GM18909 (cell line): ENCODE measurements around the gene ATF6B.
"Not testable (repeated sequence)": the region's sequence is repeated elsewhere in the genome, so short reads cannot be mapped to it uniquely, and the experiment has no call there.

ENCODE experiments used
- ATAC-seq: cut with Tn5 transposase; IDR thresholded peaks from one replicate; pipeline ENCODE4 v1.9.1; 2021; ENCODE audit warnings: mild to moderate bottlenecking; ENCODE audit not compliant: unreplicated experiment, poor library complexity

The ATF6B gene

DNA sequence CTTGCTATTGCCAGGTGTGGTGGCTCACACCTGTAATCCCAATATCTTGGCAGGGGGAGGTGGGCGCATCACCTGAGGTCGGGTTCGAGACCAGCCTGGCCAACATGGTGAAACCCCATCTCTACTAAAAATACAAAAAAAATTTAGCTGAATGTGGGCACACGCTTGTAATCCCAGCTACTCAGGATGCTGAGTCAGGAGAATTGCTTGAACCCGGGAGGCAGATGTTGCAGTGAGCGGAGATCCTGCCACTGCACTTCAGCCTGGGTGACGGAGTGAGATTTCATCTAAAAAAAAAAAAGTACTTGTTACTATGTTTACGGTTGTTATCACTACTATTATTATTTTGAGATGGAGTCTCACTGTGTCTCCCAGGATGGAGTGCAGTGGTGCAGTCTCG lies 28.8 kb upstream of the ATF6B start:
- no peak for ATAC-seq

DNA sequence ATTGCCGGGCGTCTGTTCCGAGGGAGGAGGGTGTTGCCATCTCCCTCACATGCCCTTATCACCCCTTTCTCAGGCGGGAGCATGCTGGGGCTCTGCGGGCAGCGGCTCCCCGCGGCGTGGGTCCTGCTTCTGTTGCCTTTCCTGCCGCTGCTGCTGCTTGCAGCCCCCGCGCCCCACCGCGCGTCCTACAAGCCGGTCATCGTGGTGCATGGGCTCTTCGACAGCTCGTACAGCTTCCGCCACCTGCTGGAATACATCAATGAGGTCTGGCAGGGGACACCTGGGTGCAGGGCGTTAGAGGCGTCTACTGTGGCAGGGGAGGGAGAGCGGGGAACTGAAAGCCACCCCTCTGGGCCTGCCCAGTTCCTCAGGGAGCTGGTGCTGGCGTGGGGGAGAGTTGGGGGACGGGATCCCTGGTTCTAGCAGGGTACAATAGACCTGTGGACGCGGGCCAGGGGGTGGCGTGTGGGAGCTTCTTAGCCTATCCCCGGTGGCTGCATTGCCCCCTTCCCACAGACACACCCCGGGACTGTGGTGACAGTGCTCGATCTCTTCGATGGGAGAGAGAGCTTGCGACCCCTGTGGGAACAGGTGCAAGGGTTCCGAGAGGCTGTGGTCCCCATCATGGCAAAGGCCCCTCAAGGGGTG lies 26.6 kb upstream of the ATF6B start:
- ATAC-seq, result peak; percentile 73

DNA sequence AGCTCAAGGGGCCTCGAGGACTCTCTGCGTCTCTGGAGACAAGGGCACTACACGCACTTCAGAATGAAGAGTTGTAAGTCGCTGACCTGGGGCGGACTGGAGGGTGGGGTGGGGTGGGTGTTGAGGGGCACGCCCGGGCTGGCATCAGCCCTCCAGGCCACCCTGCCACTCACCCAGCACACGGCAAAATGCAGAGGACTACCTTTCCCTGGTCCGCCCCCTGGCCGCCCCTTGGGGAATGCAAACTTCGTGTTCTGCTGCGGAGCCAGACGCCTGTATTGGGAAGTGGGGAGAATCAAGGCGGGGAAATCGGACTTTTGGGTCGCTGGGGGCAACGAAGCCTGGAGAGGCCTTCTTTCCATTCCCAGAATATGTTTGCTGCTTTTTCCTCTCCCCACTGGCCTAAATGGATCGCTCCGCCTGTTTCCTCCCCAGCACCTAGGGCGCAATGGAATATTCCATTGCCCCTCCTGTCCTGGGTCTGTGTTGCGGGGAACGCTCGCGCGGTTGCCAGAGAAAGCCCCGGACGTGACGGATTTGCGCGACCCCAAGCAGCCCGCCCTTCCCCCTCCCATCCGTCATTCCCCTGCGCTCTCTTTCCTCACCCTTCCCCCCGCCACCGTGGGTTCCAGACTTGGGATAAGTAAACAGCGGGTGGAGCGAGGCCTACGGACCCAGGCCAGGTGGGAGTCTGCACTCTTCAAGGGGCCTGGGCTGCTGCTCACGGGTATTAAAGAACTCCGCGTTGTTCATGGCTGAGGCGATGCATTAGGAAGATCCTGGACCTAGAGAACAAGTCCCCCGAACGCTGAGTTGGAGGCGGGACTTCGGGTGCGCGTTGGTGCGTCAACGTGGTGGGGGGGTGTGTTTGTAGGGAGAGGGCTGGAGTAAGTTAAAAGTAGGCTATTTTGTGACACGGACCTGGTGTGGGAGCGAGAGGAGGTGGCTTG lies 25.8 kb upstream of the ATF6B start, which contains the start of gene PPT2:
PPT2 (plus strand) TSS at position 578 of the 950 bp plus-strand sequence. CDS start 454 bp downstream, outside the sequence.
- peak; percentile 39 for ATAC-seq

DNA sequence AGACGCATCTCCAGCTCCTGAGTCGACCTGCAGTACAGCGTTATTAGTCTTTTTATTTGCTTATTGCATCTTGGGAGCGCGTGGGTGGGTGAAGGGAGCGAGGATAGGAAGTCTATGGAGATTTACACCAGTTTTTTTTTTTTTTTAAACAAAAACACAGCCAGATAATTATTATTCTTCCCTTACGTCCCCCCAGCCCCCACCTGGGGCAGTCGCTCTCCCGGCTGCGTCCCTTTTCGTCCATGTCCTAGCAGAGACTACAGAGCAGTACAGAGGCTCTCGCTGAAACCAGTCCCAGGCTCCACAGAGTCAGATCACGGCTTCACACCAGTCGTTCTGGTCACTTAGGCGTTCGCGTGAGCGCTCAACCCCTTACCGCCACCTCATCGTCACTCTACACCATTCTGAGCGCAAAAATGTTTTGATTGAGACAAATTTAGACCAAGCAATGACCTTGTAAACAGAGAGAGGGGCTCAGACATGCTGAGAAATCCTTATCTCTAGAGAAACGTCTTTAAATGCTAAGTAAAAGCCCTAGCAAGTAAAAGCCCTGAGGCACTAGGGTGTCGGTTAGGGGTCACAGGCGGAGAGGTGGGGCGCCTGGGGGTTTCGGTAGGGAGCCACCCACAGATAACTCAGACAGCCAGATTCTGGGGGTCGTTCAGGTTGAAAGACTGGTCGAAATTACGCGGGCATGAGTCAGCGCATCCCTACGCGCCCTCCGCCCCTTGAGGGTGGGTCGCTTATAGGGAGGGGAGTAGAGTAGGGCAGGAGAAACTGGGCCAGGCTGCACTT lies 24.9 kb upstream of the ATF6B start:
- no peak for ATAC-seq

DNA sequence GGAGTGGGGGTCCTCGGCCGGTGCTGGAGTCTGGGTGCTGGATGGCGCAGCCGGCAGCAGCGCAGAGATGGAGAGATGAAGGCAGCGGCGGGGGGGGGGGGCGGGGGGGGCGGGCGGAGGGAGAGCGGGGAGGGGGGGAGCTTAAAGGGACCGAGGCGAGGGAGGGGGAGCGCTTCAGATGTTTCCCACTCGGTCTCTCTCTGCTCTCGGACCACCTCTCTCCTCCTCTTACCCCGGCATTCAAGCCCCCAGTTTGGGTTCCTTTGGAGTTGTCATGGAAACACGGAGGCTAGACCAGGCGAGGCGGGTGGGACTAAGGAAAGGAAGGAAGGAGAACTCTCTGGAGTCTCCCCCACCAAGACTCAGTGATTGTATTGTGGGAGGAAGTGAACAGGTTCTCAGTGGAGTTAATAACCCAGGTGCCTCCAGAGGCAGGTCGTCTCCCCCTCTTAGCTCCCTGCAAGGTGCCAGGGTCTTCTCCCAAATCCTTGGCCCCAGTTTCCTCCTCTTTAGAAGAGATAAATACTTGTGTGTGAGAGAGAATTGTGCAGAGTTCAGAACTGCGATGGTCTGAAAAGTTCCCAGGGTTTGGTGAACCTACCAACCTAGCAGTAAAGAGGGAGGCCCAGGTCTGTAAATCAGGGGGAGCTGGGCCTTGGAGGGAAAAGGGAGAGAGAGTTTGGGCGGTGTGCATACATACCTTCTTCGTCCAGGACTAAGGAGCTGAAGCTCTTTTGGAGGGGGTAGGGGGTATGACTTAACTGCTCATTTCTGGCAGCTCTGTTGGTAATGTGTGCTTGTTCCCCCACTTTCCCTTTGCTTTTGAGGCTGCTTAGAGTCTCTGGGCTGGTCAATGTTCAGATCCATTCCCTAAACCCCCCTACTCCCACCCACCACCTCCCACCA lies 24.1 kb upstream of the ATF6B start, which contains the start of gene PRRT1:
PRRT1 (minus strand) TSS at position 77 of the 906 bp plus-strand sequence. CDS start 112 bp downstream, outside the sequence.
- no peak for ATAC-seq

DNA sequence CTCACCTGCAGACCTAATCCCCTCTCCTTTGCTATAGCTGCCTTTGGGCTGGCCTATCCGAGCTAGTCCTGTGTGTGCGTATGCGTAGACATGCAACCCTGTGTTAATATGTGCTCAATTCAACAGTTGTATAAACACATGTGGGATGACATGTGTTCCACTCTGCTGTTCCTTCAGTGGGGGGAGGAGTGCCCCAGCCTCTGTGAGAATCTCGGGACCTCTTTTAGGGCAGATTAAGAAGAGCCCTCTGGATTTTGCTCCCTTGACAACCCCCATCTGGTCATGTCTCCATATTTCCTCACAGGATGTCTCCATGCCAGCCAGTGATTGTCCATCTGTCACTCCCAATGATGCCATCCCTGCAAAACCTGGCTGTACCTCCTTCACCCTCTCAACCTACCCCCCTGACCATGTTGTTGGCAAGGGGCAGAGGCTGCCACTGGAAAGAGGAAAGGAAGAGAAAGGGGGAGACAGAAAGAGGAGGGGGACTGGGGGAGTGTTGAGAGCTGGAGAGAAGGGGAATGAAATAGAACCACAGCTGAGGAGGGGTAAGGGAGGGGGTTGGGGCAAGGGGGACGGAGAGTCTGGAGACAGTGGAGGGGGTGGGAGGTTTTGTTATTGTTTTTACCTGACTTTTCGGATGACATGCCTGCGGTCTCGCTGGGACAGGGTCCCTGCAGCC lies 23.3 kb upstream of the ATF6B start:
- ATAC-seq, result no peak

DNA sequence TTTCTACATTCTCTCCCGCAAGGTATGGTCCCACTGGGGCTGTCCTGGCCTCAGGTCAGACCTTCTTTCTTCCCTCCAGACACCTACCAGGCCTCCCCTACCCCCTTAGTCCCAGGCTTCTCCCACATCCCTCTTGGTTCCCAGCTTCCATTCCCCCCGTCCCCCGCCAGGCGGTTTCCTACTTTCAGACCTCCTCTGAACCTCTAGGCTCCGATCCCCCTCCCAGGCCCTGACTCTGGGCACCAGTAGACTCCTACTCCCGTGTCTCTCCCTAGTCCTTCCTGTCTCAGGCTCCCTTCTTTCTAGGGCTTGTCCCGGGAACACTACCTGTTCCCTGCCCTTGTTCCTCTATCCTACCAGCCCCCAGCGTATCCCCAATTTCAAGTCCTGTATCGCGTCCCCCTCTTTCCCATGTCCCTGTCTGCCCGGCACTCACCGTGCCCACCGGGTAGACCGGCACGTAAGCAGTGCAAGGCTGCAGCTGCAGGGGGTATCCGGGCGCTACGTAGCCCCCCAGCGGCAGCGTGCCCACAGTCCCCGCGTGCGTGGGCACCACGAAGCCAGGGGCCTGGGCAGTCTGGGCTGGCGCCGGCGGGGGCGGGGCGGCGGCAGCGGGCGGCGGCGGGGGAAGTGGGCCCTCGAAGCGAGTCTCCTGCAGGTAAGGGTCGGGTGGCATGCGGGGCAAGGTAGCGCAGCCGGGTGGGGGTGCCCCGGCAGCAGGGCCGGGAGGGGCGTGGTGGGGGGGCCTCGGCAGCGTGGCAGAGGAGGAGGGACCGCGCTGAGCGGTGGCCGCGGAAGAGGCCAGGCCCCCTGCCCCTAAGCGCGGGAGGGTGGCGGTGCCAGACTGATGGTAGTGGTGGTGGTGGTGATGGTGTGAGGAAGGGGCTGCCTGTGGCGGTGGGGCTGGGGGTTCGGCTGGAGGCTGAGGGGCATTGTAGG lies 22.2 kb upstream of the ATF6B start:
- ATAC-seq, result no peak

DNA sequence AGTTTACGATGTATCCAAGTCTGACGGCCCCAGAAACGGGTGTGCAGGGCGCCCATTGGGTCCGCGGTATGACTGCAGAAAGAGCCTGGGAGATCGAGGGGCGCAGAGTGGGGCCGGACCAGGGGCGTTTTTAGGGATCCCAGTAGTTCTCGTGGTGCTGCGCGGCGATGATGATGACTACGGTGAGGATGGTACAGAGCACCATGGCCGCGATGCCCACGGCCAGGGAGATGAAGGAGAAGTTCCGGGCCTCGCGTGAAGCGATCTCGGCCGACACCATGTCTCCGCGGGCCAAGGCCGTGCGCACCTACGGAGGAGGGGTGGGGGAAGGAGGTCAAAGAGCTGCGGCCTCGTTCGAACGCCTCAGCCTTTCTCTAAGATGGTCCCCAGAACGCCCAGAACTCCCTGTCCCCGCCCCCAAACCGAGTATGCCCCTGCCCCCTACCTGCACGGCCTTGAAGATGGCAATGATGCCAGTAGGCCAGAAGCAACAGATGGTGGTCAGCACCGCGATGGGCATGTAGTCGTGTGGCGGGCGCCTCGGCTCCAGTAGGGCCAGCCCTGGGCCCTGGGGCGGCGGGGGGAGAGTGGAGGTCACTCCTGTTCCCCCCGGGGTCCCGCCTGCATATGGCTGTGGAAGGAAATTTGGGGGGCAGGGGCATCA lies 21.2 kb upstream of the ATF6B start:
- no peak for ATAC-seq

DNA sequence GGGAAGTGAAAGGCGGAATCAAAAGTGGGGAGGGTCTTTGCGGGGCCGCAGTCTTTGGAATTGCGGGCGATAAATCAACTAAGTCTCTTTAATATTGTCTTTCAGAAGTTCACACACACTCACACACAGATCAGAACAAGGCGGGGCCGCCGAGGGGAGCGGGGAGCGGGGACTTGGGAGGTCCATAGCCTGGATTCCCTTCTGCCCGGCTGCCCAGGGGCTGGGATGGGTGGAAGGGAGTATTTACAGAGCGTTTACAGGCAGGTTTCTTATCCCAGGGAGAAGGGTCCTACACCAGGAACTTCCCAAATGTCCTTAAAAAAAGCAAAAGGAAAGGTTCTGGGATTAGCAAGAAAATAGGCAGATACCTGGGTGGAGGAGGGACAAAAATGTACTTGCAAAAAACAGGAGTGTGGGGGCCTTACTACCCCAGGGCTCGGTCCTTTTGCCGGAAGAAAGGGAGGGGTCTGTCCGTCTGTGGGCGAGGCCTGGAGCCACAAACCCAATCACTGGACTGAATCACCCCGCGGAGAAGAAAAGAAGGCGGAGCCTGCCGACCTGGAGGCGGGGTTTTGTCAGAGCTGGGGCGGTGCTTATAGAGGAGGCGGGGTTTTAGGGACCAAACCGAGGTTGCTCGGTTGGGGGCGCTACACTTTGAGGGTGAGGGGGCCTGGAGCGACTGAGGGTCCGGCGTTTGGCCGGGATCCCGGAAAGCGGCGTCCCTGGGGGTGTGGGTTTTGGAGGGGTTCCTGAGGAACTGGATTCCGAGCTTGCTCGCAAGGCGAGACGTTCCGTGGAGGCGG lies 20.4 kb upstream of the ATF6B start:
- no peak for ATAC-seq

DNA sequence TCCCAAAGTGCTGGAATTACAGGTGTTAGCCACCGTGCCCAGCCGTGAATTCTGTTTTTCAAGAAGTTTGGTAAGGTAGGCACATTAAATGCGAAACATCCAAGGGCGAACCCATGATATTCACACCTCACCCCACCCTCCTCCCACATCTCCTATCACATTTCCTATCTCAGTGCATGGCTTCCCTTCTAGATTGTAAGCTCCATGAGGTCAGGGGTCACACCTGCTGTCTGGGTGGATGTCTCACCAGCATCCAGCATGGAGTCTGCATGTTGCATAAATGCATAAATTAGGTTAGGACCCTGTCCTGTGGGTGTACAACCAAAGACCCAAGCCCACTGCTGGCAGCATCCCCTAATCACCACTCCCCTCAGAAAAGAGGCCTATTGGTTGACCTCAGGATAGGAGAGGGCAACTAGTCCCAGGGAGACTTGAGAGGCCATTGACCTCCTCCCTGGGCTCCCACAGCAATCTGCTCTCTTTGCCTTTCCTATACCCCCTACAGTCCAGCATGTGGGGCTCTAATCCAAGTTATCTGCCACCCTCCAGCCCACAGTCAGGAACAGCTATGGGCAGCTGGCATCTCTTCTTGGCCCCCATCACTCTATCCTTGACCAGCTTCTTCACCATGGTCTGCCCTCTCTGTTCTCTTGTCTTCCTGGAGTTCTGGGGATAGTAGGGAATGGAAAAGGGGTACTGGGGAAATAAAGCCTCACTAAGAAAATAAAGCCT lies 19.5 kb upstream of the ATF6B start:
- no peak for ATAC-seq

DNA sequence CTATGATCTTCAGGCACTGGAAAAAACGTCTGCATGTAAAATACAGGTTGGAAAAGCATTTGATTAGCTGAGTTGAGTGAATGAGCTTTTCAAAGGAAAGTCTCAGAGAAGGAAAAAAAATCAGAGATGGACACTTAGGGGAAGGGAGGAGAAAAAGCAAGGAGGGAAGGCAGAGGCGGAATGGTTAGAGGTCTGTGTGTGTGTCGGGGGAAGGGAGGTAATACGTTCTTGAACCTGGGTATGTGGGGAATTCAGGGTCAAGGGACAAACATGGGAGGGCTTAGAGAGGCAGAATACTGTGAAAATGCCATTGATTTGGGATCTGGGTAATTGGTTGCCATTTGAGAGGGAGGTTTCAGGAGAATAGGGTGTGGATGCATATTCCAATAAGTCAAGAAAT lies 18.6 kb upstream of the ATF6B start:
- no peak for ATAC-seq

DNA sequence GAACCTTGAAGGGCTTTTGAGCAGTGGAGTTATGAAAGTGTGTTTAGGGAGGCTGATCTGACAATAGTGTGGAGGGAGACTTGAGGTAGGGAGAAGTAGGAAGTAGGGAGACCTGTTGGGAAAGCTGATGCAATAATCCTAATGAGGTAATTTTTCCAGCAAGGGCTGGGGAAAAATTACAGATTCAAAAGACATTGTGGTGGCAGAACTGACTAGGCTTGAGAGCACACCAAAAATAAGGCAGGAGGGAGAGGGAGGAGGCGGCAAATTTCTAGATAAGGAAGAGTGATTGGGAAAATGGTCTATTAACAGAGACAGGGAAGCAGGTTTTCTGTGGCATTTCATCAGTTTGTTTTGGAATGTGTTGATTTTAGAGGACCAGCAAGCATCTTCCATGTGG lies 18.2 kb upstream of the ATF6B start:
- ATAC-seq, result no peak

DNA sequence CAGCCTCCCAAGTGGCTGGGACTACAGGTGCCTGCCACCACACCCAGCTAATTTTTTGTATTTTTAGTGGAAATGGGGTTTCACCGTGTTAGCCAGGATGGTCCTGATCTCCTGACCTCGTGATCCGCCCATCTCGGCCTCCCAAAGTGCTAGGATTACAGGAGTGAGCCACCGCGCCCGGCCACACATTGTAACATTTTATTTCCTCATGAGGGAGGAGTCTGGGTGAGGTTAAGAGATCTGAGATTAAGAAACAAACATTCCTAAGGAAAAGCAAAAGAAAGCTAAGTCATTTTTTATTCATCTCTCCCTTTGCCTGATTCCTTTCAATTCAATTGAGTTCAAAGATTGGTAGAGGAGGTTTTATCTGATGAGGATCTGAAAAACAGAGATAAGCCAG lies 16.2 kb upstream of the ATF6B start:
- not testable (repeated sequence) for ATAC-seq

DNA sequence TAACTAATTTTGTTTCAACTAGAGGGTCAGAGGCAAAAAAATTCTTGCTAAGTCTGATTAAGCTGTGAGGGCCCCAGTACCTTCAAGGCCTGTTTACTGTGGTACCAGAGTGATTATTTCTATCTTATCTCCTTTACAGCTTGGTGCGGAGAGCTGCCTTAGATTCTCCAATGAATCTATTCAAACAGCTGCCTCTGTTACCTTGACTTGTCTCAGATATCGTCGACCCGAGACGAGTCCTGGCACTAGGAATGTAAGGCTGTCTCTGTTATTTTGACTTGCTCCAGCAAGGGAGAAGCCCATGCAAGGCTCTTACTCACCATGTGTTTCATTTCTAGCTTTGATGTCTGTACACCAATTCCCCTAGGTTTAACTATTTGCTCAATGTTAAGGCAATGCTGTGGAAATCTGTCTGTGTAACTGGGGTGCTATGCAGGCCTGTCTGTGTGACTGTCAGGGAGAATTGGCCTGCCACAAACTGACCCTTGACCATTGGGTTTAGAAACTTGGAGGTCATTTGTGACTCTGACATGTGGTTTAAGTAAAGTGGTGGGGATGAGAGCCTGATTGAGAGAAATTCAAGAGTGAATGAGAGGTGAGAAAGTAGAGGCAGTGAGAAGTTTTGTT lies 12.5 kb upstream of the ATF6B start:
- no peak for ATAC-seq

DNA sequence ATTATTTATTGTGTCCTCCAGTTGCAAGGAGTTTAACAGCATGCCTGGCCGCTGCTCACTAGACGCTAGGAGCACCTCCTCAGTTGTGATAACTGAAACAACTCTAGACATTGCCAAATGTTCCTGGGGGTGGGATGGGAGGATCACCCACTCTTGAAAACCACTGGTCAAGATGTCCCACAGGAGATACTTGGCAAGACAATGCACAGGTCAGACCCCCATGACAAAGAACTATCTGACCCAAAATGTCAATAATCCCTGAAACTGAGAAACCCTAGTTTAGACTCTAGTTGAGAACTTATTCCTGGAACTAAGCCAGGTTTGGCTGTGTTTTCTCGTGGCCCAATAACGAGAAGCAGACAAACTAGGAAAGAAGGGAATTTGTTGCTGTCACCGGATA lies 11.5 kb upstream of the ATF6B start:
- ATAC-seq, result no peak

DNA sequence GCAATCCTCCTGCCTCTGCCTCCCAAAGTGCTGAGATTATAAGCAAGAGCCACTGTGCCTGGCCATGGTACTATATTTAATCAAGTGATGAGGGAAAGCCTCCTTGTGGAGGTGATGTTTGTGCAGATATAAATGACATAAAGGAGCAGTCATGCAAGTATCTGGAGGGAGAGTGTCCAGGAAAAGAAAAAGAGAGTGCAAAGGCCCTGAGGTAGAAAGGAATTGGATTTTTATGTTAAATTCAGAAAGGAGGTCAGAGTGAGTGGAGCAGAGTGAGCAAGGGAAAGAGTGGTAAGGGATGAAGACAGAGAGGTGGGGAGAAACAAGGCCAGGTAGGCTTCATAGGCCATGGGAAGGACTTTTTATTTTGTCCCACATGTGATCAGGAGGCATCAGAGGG lies 9.4 kb upstream of the ATF6B start:
- no peak for ATAC-seq
